GM19238 (cell line): ENCODE results near the gene NCAM1.
"Not testable (repeated sequence)": the region's sequence is repeated elsewhere in the genome, so short reads cannot be mapped to it uniquely, and the experiment has no call there.

ENCODE experiments used
- DNase-seq: peaks from one replicate; pipeline ENCODE4 v3.0.0; 2011; ENCODE audit warnings: low spot score; ENCODE audit not compliant: insufficient read length

The NCAM1 gene

DNA sequence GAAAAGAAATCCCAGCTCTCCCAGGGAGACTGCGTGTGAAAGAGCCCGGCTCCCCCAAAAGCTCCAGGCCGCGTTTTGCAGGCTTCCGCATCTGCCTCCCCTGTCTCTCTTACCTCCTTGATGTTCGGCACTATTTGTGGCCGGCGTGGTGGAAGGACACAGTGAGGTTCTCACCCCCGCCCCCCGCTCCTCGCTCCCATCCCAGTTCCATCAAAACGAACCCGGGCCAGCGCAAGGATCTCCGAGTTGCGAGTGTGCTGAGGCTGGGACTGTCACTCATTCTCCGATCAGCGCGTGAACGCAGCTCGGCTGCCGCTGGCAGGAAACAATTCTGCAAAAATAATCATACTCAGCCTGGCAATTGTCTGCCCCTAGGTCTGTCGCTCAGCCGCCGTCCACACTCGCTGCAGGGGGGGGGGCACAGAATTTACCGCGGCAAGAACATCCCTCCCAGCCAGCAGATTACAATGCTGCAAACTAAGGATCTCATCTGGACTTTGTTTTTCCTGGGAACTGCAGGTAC, at the start of gene NCAM1:
NCAM1 (plus strand) TSS at position 275 of the 523 bp plus-strand sequence.
- no peak for DNase-seq

DNA sequence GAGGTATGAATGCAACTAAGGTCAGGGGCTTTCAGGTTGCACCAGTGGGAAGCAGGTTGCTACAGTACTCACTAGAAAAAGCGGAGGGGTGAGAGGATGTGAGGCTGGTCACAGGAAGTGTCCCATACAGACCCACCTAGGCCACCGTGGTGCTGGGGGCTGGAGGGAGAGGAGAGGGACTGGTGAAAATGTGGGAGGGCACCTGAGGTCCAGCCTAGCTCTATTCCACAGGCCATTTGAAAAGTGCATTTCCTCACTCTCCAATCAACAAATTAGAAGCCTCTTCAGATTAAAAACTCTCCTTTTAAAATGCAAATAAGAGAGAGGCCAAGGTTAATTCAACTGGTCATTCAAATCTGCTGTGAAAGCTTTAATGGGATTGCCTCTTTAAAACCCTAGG, 38.6 kb upstream of the NCAM1 start:
- no peak for DNase-seq

DNA sequence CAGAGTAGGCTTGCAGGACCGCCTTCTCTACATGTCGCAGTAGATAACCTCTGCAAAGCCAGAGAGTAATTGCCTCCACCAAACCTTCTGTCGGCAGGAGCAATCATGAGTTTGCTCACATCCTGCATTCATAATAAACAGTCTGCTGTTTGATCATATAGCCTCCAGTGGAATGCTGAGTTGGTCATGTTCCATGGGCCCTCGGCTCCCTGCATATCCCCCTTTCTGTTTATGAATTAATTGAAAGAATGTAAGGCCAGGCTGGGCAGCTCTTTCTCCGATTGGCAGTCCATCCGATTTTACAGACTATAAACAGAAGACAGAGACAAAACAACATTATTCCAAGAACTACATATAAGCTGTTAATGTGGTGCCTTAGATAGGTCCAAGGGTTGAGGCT, 36.4 kb upstream of the NCAM1 start:
- DNase-seq, result not testable (repeated sequence)

DNA sequence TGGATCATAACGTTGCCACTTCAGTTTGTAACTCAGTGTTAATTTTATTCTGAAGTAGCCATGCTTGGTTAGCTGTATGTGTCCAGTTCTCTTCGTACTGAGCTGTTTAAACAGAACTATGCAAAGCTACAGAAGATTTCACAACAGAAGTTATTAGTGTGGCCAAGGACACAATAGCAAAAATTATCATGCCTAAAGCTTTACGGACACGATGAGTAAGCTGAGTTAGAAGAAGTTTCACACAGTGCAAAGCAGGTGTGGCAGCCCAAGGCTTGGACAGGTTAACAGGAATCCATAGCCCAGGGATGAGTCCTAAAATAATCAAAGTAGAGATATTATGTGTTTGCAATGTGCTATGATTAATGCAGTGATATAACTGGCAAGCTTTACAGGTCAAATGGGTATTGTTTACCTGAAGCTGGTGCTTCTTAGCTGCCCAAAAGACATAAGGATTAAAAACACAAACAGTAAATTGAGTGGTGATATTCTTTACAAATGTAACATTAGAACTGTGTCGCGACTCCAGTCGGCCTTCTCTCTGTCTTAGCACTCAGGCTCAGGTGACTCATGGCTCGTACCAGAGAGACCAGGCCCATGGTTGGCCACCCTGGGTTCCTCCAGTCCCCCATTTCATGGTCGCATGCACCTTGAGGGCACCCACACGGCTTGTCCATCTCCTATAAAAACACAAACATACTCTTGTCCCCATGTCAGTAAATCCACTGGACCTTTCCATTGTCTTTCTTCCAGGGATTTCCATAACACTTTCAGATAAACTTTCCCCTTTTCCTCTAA, 35.5 kb upstream of the NCAM1 start:
- no peak for DNase-seq

DNA sequence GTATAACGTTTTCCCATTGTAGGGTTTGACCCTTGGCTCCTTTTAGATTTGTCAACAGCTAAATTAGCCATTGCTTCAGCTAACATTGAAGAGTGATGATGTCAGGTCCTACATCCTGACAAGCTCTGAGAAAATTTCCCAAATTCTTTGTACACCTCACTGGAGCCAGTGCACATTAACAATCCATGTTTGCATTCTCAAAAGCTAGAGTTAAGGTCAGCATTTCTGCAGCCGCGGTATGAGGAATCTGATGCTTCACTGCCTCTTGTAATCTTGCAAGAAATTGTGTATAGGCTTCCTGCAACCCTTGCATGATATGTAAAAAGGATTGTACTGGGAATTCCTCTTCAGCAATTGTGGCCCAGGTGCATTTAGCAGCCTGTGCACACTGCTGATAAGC, 33.1 kb upstream of the NCAM1 start:
- no peak for DNase-seq

DNA sequence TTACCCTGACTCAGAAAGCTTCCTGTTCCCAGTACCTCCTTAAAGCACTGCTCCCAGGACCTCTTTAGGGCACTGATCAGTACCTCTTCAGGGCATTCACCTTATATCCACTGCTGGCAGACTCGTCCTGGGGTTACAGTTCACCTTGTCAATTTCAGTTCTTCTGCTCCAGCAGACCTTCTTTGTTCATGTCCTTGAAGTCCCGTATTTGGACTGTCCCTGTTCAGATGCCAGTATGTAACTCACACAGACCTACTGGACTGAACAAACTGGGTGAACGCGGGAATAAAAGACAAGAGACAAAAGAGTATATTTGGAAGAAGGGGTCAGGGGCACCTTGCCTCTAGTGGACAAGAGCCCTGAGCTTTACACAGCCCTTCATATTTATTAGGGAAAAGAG, 31.8 kb upstream of the NCAM1 start:
- no peak for DNase-seq

DNA sequence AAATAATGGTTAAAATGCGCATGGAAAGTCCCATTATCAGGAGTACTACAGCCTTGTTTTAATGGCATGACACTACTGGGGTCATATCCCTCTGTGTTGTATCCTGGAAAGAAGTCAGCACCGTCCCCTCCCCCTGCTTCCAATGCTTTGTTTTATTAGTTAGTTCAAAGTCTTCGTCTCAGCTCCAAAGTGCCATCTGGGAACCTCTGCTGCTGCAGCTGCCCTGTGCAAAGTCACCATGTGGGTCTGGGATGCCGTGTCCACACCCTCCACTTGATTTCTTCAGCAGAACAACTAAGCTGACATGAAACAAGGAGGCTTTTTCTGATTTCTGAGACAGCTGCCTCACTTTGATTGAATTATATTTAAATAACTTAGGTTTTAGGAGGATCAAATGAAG, 29.5 kb upstream of the NCAM1 start:
- no peak for DNase-seq

DNA sequence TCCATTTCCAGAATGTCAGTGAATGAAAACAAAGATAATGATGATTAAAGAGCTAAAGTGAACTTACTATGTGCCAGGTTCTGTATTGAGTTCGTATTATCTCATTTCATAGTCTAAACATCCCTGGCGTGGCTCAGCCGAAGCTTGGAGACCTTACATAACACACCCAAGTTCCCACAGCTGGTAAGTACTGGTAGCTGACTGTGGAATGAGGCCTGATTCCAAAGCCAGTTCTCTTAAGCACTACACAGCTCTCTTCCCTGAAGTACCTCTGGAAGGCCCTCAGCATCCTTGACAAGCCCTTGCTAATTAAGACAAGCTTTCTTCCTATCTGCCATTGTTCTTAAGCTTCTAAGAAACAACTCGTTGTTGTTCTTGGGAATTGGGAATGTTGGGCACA, 28.6 kb upstream of the NCAM1 start:
- no peak for DNase-seq

DNA sequence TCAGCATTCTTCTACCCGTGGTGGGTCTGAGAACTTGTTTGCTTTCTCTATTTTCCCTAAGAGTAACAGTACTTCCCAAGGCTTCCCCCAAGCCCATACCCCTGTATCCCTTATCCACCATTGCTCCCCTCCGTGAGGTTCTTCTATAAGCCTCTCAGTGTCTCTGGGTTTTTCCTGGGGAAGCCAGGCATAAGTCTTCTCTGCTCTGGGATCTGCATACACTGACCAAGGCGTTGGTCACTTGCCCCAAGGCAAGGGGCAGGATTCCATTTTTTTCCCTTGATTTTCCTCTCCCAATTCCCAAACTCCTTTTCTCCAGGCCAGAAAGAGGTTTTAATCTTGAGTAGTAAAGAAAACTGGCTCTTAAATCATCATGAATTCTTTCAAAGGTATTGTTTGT, 27.2 kb upstream of the NCAM1 start:
- DNase-seq, result no peak

DNA sequence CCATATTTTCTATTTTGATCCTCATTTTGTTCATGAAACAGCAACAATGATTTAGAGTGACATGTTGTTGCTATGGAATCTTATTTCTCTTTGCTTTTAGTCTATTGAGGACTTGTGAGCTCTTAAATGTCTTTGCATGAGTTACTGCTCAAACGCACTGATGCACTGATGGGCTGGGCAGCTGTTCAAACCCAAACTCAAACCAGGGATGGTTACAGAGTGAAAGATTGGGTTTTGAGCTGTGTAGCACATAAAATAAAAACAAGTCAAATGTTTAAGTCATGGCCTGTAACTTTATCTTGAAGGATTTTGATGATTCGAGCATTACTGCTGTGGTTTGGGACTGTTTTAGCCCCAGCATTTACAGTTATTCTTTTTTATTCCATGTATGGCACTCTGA, 20.1 kb upstream of the NCAM1 start:
- DNase-seq, result no peak

DNA sequence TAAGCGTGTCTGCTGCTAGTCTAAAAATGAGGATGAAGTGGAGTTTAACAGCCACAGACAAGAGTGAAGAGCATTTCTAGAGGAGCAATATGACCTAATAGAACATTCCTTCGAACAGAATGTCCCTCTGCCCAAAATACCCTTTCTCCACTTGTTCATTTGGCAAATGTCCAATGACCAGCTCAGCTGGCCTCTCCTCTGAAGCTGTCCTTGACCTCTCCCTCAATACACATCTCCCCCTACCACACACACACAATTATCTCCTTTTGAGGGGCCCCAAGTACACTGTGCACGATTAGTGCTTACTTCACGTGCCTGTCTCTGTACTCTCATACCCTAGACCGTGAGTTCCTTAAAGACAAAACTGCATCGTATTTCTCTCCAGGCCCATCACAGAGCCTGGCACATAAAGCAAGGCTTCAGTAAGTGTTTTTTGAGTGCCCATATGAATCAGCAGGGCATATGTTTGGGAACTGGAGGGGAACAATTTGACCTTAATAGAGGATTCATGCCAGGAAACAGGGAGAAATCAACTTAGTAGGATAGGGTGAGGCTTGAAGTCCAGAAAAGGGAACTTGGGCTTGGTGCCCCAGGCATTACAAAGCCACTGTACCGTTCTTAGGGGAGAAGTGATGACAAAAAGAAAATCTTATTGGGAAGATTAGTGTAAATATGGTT, 18.1 kb upstream of the NCAM1 start:
- no peak for DNase-seq

DNA sequence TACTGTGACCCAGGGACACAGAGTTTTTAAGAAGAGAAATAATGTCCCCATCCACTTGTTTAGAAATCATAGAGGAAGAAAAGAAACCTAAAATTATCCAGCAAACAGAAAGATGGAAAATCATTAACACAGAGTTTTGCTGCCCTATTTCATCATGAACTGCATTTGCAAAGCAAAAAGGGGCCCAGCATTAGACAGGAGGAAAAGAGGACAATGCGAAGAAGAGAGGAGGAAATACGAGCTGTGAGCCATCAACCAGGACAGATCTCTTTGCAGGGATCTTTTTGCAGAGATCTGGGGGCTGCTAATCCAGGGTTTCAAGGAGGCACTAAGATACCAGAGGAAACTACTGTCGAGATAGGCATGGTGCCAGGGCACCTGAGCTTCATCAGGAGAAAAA, 14.4 kb upstream of the NCAM1 start:
- no peak for DNase-seq

DNA sequence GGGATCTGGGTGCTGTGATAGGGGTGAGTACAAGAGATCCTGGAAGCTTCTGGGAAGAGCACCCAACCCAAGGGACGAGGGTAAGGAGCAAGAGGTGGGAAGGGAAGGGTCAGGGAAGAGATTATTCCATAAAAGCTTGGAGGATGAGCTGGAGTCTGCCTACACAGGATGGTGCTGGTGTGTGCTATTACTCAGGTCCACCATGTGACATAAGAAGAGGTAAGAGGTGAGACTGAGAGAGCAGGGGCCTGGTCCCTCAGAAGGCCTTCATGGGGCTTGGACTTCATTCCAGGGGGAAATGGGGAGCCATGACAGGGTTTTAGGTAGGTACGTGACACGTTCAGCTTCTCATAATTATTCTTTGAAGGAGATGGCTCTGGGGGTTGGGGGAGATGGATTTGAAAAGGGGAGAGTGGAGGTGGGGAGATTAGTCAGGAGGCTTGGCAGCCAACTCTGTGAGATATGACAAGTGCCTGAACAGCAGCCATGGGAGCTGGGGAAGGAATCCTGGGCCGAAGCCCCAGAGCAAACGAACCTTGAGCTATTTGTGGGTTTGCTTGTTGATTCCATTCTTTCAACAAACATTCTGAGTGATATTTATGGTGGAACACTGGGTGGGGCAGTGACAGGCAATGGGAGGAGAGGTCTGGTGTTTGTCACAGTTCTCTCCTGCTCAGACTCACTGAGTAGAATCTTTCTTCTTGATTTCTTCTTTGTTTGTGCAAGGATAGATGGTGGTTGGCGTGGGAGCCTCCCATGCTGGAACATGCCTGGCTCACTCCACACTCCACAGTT, 11.2 kb upstream of the NCAM1 start:
- no peak for DNase-seq

DNA sequence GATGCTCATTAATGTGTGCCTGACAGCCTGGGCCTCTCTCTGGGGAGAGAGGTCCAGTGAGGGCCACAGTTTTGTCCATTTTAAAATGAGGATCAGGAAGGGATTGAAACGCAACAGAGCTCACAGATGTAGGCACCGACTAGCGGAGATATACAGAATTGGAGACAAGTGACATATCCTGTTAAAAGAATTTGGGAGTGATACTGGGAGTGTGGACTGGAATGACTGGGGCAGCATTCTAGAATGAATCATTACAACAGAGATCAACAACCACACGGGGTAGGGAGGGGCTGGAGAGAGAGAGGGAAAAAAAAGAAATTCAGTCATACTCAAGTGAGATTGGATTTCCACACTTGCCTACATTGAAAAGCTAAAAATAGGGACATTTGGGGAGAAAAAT, 2.5 kb upstream of the NCAM1 start:
- DNase-seq, result no peak

DNA sequence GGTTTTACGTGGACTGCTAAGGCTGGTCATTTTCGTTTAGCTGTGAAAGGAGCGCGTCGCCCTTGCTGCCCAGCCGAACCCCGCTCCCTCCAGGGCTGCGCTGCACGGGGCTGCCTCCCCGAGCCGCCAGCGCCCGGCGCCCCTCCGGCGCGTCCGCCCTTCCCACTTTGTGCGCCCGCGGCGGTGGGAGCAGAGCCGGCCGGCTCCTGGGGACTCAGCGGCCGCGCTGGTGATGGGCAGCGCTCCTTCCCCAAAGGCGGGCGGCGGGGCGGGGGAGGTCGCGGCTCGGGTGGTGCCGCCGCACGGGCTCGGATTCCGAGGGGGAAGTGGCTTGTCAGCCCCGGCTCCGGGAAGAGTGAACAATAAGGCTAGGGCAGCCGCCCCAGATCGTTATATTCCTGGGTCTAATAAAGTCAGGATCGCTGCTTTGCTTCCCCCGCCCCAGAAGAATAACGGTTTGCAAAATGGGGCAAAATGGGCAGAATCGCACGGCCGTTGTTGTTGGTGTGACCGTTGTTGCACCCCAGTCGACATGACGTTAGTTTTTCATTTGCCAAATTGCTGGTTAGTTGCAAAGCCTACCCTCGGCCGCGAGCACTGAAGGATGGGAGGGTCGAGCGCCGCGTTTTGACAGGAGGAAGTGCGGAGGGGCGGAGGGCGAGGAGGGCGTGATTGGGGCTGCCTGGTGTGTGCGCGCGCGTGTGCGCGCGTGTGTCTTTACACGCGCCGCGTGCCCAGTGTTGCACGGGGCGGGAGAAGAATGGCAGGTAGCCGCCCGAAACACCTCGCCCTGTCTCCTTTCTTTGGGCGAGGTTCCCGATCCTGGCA, 745 bp downstream of the NCAM1 start:
- no peak for DNase-seq

DNA sequence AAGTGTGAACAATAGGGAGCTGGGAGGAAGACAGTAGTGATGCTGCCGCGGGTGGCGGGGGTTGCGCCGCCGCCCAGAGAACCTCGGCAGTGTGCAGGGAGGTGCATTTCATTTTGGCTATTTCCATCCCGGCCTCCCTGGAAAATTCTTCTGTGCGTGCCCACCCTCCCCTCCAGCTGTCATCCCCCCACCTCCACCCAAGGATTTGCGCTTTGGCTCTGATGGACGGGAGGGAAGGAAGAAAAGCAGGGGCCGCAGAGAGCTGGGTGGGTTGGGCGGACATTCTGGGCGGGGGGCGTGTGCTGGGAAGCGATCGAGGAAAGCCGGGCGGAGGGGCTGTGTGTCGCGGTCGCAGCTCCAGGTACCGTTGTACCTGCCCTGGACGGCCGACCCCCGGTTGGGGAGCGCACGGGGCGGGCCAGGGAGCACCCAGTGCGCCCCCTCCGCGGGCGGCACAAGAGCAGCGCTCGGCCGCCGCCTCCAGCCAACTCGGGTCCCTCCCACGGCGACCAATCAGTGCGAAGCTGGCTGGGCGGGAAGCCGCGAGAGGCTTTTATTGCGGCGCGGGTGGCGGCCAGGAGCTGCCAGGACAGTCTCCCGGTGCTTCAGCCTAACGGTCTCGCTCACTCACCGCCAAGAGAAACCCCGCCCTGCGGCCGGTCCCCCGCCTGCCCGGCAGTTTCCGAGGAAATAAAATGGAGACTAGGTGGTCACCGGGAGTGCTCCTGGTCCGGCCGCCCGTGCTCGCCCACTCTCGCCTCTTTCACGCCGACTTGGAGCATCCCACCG, 1.6 kb downstream of the NCAM1 start:
- DNase-seq, result no peak

DNA sequence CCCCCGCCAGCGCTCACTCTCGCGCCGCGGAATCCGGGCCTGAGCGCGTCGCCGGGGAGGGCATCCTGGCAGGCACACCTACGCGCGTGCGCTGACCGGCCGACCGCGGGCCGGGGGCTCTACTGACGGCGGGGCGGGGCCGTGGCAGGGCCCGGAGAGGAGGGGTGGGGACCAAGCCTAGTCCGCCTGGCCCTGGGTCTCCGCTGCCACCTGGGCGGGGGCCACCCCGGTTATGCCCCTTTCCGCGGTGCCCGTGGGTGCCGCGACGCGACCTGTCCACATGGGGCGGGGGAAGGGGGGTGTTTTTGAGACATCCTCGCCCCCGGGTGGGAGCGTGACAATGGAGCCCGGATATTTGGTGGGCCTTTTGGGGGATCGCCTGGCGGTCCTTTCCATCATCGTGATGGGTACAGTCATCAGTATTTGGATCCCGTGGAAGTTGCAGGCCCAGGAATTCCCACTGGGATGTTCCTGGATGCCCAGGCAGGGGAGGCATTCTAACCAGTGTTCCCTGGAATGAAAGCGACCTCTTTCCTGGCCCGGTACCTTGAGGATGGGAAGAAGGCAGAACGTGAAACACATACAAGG, 2.2 kb downstream of the NCAM1 start:
- no peak for DNase-seq

DNA sequence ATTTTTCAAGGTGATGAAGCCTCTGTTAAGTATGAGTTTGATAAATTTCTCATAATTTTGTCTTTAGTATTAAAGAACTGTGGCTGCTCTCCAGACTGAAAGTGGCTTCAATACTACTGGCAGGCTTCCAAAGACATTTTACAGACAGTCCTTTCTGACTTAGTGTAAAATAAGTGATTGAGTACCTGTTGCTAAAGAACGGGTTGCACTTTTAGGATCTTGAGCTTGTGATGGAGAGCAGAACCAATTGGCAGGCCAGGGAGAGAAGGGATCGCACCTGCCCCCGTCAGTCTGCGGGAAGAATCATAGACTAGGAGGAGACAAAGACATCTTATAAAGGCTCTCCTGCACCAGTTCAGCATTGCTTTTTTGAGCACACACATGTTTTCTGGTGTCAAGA, 4.4 kb downstream of the NCAM1 start:
- no peak for DNase-seq

DNA sequence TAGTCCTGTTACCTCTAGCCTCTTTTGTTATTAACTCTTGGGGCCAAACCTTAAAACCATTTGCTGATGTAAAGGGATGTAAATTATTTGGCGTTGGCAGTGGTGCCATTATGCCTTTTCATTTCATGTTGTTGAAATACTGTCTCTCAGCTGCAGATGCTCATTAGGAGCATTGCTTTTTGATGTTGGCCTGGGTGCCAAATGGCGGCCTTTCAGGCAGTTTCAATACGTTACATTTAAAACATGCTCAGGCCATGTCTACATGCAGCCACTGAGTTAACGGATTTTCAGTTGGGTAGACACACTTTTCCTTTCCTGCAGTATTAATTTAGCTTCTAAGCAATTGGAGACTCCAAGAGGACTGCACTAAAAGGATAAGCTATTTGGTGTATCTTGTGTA, 5.3 kb downstream of the NCAM1 start:
- DNase-seq, result no peak

DNA sequence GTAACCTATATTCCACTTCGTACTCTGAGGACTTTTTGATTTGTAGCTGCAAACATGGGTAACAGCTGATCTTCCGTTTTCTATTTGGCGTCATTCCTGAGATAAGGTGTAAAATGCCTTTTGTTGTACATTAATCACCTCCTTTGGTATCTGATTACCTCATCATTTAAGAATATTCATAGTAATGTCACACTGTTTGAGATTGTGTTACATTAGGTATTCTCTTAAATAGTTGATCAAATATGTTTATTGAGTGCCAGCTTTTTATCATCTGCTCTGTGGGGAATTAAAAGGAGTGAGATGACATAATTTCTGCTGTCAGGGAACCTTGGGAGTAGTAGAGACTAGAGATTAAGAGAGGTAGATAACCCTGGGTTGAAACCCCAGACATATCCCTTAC, 5.9 kb downstream of the NCAM1 start:
- no peak for DNase-seq
